GM23338 (cell line): ENCODE data around the gene OTOP2. TPM values are rescaled to one million over a fixed set of nuclear protein-coding genes. Genes with fewer than 3 reads are reported as not detected.

ENCODE experiments used
- ATAC-seq: fragments of 200-7000 bp; cut with Tn5 transposase; 3 replicates; pipeline ENCODE4 v1.9.1; 2020
- DNase-seq: peaks from one replicate; pipeline ENCODE4 v3.0.0-alpha.2; 2015; ENCODE audit warnings: low spot score
- H2AFZ ChIP-seq: fragments of 200-600 bp; sonication (generic); 2 replicates; pipeline ENCODE4 v1.8.0; 2016; ENCODE audit warnings: antibody characterized with exemption, mild to moderate bottlenecking, moderate library complexity
- H3F3A ChIP-seq: fragments of 200-600 bp; sonication (generic); replicated peaks from 2 replicates; pipeline ENCODE4 v1.8.0; 2017; ENCODE audit warnings: antibody characterized with exemption, mixed run types, low read depth
- H3K27ac ChIP-seq: fragments of 200-600 bp; sonication (generic); 2 replicates; pipeline ENCODE4 v1.6.1; 2016; ENCODE audit warnings: low read depth
- H3K27me3 ChIP-seq: fragments of 200-600 bp; sonication (generic); 2 replicates; pipeline ENCODE4 v1.8.0; 2016; ENCODE audit warnings: mild to moderate bottlenecking, mixed run types, moderate library complexity; ENCODE audit not compliant: insufficient read depth
- H3K36me3 ChIP-seq: fragments of 200-600 bp; sonication (generic); 2 replicates; pipeline ENCODE4 v1.8.0; 2016; ENCODE audit warnings: mild to moderate bottlenecking; ENCODE audit not compliant: insufficient read depth
- H3K4me1 ChIP-seq: fragments of 200-600 bp; sonication (generic); 2 replicates; pipeline ENCODE4 v1.8.0; 2016; ENCODE audit warnings: mild to moderate bottlenecking, moderate library complexity; ENCODE audit not compliant: insufficient read depth
- H3K4me2 ChIP-seq: fragments of 200-600 bp; sonication (generic); 2 replicates; pipeline ENCODE4 v1.7.1; 2017; ENCODE audit warnings: mixed run types
- H3K4me3 ChIP-seq: fragments of 200-600 bp; sonication (generic); 2 replicates; pipeline ENCODE4 v1.6.1; 2016; ENCODE audit warnings: mixed run types
- H3K79me2 ChIP-seq: fragments of 200-600 bp; sonication (generic); replicated peaks from 2 replicates; pipeline ENCODE4 v1.8.0; 2017; ENCODE audit warnings: mild to moderate bottlenecking; ENCODE audit not compliant: insufficient read depth
- H3K9me2 ChIP-seq: fragments of 200-600 bp; sonication (generic); 2 replicates; pipeline ENCODE4 v1.8.0; 2017; ENCODE audit not compliant: insufficient read depth
- H4K20me1 ChIP-seq: fragments of 200-600 bp; sonication (generic); replicated peaks from 2 replicates; pipeline ENCODE4 v1.8.0; 2017; ENCODE audit warnings: mild to moderate bottlenecking; ENCODE audit not compliant: insufficient read depth
- H3K27ac Mint-ChIP-seq: 2 replicates; pipeline ENCODE4 v1.8.0; 2020; ENCODE audit warnings: inconsistent platforms, mild to moderate bottlenecking, moderate library complexity, mixed read lengths
- H3K27me3 Mint-ChIP-seq: 3 replicates; pipeline ENCODE4 v1.8.0; 2022; ENCODE audit warnings: low read depth, mild to moderate bottlenecking, moderate library complexity, mixed read lengths, inconsistent platforms; ENCODE audit not compliant: insufficient read depth, poor library complexity
- H3K36me3 Mint-ChIP-seq: 3 replicates; pipeline ENCODE4 v1.8.0; 2021; ENCODE audit warnings: low read depth, mild to moderate bottlenecking, inconsistent platforms, moderate library complexity, mixed read lengths
- H3K4me1 Mint-ChIP-seq: 3 replicates; pipeline ENCODE4 v1.8.0; 2020; ENCODE audit warnings: mild to moderate bottlenecking, inconsistent platforms, mixed read lengths
- H3K4me3 Mint-ChIP-seq: 3 replicates; pipeline ENCODE4 v1.8.0; 2021; ENCODE audit warnings: moderate library complexity, mild to moderate bottlenecking, inconsistent platforms, mixed read lengths
- H3K9me3 Mint-ChIP-seq: 3 replicates; pipeline ENCODE4 v1.8.0; 2020; ENCODE audit warnings: moderate library complexity, mild to moderate bottlenecking, inconsistent platforms, mixed read lengths
- CREB1 ChIP-seq: fragments of 250-450 bp; sonication (Bioruptor Pico); IDR thresholded peaks from 2 replicates; pipeline ENCODE4 v1.5.0; 2020; ENCODE audit warnings: low read depth, mild to moderate bottlenecking, moderate library complexity
- CTCF ChIP-seq, 2 experiments: fragments of 200-600 bp in 1 of 2; sonication (generic) in 1 of 2; conservative IDR thresholded peaks; 2 replicates each; pipeline versions ENCODE4 v1.5.1 to v1.6.1; 2016 to 2017; ENCODE audit warnings: antibody characterized with exemption in 2 of 2, low read depth in 2 of 2, mild to moderate bottlenecking in 2 of 2, moderate library complexity in 1 of 2
- EZH2phosphoT487 ChIP-seq: fragments of 200-600 bp; sonication (generic); IDR thresholded peaks from one replicate; pipeline ENCODE4 v1.8.1; 2018; ENCODE audit warnings: antibody characterized with exemption; ENCODE audit not compliant: unreplicated experiment
- JUNB ChIP-seq: IDR thresholded peaks from one replicate; pipeline ENCODE4 v1.6.1; 2016; ENCODE audit warnings: antibody characterized with exemption; ENCODE audit not compliant: unreplicated experiment
- NANOG ChIP-seq: IDR thresholded peaks from 2 replicates; pipeline ENCODE4 v1.6.1; 2016; ENCODE audit warnings: antibody characterized with exemption, borderline replicate concordance
- POLR2AphosphoS5 ChIP-seq: IDR thresholded peaks from 2 replicates; pipeline ENCODE4 v1.6.1; 2016; ENCODE audit warnings: antibody characterized with exemption, low read depth
- ZNF114 ChIP-seq: fragments of 250-450 bp; sonication (Bioruptor Pico); IDR thresholded peaks from 2 replicates; pipeline ENCODE4 v1.5.0; 2020; ENCODE audit warnings: mild to moderate bottlenecking, moderate library complexity
- ZNF331 ChIP-seq: fragments of 250-450 bp; sonication (Bioruptor Pico); IDR thresholded peaks from 2 replicates; pipeline ENCODE4 v1.5.0; 2020; ENCODE audit warnings: low read depth, mild to moderate bottlenecking, moderate library complexity
- polyA plus RNA-seq: library from polyadenylated mRNA; unstranded; fragments of >200 nt; fragmentation: Nextera tagmentation; extraction: Ambion mirVana; gene quantifications from 2 replicates; pipeline ENCODE4 v1.2.1, GENCODE V29; 2016
- total RNA-seq: library from RNA; depleted of rRNA; stranded (reverse); fragments of >200 nt; shearing (Covaris generic); gene quantifications from 2 replicates; pipeline ENCODE4 v1.2.3, GENCODE V29; 2014
- TF ChIP-seq, protein P1 (sequence below): fragments of 250-450 bp; sonication (Bioruptor Pico); IDR thresholded peaks from 2 replicates; pipeline ENCODE4 v1.5.0; 2020; ENCODE audit warnings: mild to moderate bottlenecking, moderate library complexity
- TF ChIP-seq, protein P2 (sequence below): IDR thresholded peaks from 2 replicates; pipeline ENCODE4 v1.6.1; 2016; ENCODE audit warnings: antibody characterized with exemption
- TF ChIP-seq, protein P3 (sequence below): IDR thresholded peaks from one replicate; pipeline ENCODE4 v1.6.1; 2018; ENCODE audit warnings: antibody characterized with exemption; ENCODE audit not compliant: unreplicated experiment

The OTOP2 gene
- total and polyA plus RNA-seq, 2 experiments from 2014 or later, result not detected

DNA sequence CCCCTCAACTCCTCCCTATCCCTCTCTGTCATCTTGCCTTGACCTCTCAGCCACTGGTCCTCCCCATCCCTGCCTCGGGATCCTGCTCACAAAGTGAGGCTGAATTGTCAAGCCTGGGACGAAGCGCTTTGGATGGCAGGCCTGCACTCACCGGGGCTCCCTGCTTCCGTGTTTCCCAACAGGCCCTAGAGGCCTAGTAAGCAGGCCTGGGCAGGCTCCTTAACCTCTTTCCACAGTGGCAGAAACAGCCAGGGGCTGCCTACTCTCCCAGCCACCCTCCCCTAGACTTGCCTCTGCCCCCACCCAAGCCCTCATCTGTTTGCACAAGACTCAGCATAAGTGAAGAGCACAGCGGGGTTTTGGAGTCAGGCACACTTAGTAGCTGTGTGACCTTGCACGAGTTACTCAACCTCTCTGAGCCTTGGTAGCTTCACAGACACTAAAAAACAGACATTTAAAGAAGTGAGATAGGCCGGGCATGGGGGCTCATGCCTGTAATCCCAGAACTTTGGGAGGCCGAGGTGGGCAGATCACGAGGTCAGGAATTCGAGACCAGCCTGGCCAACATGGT lies 25.6 kb upstream of the OTOP2 start (continued):
- TF ChIP-seq, protein P1, sequence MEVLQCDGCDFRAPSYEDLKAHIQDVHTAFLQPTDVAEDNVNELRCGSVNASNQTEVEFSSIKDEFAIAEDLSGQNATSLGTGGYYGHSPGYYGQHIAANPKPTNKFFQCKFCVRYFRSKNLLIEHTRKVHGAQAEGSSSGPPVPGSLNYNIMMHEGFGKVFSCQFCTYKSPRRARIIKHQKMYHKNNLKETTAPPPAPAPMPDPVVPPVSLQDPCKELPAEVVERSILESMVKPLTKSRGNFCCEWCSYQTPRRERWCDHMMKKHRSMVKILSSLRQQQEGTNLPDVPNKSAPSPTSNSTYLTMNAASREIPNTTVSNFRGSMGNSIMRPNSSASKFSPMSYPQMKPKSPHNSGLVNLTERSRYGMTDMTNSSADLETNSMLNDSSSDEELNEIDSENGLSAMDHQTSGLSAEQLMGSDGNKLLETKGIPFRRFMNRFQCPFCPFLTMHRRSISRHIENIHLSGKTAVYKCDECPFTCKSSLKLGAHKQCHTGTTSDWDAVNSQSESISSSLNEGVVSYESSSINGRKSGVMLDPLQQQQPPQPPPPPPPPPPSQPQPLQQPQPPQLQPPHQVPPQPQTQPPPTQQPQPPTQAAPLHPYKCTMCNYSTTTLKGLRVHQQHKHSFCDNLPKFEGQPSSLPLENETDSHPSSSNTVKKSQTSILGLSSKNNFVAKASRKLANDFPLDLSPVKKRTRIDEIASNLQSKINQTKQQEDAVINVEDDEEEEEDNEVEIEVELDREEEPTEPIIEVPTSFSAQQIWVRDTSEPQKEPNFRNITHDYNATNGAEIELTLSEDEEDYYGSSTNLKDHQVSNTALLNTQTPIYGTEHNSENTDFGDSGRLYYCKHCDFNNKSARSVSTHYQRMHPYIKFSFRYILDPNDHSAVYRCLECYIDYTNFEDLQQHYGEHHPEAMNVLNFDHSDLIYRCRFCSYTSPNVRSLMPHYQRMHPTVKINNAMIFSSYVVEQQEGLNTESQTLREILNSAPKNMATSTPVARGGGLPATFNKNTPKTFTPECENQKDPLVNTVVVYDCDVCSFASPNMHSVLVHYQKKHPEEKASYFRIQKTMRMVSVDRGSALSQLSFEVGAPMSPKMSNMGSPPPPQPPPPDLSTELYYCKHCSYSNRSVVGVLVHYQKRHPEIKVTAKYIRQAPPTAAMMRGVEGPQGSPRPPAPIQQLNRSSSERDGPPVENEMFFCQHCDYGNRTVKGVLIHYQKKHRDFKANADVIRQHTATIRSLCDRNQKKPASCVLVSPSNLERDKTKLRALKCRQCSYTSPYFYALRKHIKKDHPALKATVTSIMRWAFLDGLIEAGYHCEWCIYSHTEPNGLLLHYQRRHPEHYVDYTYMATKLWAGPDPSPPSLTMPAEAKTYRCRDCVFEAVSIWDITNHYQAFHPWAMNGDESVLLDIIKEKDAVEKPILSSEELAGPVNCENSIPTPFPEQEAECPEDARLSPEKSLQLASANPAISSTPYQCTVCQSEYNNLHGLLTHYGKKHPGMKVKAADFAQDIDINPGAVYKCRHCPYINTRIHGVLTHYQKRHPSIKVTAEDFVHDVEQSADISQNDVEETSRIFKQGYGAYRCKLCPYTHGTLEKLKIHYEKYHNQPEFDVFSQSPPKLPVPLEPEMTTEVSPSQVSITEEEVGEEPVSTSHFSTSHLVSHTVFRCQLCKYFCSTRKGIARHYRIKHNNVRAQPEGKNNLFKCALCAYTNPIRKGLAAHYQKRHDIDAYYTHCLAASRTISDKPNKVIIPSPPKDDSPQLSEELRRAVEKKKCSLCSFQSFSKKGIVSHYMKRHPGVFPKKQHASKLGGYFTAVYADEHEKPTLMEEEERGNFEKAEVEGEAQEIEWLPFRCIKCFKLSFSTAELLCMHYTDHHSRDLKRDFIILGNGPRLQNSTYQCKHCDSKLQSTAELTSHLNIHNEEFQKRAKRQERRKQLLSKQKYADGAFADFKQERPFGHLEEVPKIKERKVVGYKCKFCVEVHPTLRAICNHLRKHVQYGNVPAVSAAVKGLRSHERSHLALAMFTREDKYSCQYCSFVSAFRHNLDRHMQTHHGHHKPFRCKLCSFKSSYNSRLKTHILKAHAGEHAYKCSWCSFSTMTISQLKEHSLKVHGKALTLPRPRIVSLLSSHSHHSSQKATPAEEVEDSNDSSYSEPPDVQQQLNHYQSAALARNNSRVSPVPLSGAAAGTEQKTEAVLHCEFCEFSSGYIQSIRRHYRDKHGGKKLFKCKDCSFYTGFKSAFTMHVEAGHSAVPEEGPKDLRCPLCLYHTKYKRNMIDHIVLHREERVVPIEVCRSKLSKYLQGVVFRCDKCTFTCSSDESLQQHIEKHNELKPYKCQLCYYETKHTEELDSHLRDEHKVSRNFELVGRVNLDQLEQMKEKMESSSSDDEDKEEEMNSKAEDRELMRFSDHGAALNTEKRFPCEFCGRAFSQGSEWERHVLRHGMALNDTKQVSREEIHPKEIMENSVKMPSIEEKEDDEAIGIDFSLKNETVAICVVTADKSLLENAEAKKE (CRISPR knock-in tag), result no peak
- TF ChIP-seq, protein P2, sequence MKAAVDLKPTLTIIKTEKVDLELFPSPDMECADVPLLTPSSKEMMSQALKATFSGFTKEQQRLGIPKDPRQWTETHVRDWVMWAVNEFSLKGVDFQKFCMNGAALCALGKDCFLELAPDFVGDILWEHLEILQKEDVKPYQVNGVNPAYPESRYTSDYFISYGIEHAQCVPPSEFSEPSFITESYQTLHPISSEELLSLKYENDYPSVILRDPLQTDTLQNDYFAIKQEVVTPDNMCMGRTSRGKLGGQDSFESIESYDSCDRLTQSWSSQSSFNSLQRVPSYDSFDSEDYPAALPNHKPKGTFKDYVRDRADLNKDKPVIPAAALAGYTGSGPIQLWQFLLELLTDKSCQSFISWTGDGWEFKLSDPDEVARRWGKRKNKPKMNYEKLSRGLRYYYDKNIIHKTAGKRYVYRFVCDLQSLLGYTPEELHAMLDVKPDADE, result no peak
- TF ChIP-seq ZNF331 (CRISPR knock-in tag) (no peak), EZH2phosphoT487 (no peak)

GRCh38 chr17:74900208-74900607 lies 23.9 kb upstream of the OTOP2 start:
- H3K9me3 Mint-ChIP-seq, result no peaks in the 10 kb centered on the region
- Histone ChIP-seq H3K27ac (no peak overlapping the region), H3K4me3 (no peak overlapping the region), H4K20me1 (no peaks in the 10 kb centered on the region), H3K4me1 (no peaks in the 10 kb centered on the region; the same call in 1 of the 2 replicates), H3F3A (no peaks in the 10 kb centered on the region), H3K27me3 (peaks cover 22% of the 10 kb centered on the region), H3K4me2 (no peak overlapping the region), H3K79me2 (no peaks in the 10 kb centered on the region), H3K36me3 (no peaks in the 10 kb centered on the region), H2AFZ (no peak overlapping the region), H3K9me2 (no peaks in the 10 kb centered on the region)
- no peak overlapping the region for H3K27ac Mint-ChIP-seq
- peaks cover 4% of the 10 kb centered on the region; the same call in 1 of the 3 replicates for H3K4me1 Mint-ChIP-seq
- no peak overlapping the region for H3K4me3 Mint-ChIP-seq
- peaks cover 14% of the 10 kb centered on the region for H3K27me3 Mint-ChIP-seq
- no peaks in the 10 kb centered on the region for H3K36me3 Mint-ChIP-seq
- no peak for DNase-seq
- ATAC-seq, result no peak
- TF ChIP-seq, protein P3, sequence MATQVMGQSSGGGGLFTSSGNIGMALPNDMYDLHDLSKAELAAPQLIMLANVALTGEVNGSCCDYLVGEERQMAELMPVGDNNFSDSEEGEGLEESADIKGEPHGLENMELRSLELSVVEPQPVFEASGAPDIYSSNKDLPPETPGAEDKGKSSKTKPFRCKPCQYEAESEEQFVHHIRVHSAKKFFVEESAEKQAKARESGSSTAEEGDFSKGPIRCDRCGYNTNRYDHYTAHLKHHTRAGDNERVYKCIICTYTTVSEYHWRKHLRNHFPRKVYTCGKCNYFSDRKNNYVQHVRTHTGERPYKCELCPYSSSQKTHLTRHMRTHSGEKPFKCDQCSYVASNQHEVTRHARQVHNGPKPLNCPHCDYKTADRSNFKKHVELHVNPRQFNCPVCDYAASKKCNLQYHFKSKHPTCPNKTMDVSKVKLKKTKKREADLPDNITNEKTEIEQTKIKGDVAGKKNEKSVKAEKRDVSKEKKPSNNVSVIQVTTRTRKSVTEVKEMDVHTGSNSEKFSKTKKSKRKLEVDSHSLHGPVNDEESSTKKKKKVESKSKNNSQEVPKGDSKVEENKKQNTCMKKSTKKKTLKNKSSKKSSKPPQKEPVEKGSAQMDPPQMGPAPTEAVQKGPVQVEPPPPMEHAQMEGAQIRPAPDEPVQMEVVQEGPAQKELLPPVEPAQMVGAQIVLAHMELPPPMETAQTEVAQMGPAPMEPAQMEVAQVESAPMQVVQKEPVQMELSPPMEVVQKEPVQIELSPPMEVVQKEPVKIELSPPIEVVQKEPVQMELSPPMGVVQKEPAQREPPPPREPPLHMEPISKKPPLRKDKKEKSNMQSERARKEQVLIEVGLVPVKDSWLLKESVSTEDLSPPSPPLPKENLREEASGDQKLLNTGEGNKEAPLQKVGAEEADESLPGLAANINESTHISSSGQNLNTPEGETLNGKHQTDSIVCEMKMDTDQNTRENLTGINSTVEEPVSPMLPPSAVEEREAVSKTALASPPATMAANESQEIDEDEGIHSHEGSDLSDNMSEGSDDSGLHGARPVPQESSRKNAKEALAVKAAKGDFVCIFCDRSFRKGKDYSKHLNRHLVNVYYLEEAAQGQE, result no peak
- TF ChIP-seq EZH2phosphoT487, result no peak
- TF ChIP-seq ZNF331 (CRISPR knock-in tag), result no peak
- TF ChIP-seq CTCF (conservative IDR thresholded peaks at IDR 0.05; ENCODE audit: low read depth in 2 of 2), result no peak
- TF ChIP-seq, protein P2, result no peak
- no peak for TF ChIP-seq ZNF114
- no peak for TF ChIP-seq POLR2AphosphoS5
- TF ChIP-seq JUNB, result no peak
- TF ChIP-seq NANOG, result no peak
- TF ChIP-seq CREB1 (CRISPR knock-in tag), result no peak
